HG03135 (cell line): ENCODE measurements around the gene MINK1.
"Not testable (repeated sequence)": the region's sequence is repeated elsewhere in the genome, so short reads cannot be mapped to it uniquely, and the experiment has no call there.

ENCODE experiments used
- ATAC-seq: cut with Tn5 transposase; IDR thresholded peaks from one replicate; pipeline ENCODE4 v1.9.1; 2021; ENCODE audit warnings: mild to moderate bottlenecking, moderate library complexity; ENCODE audit not compliant: unreplicated experiment

MINK1 gene

GRCh38 chr17:4843321-4844000 lies 10.3 kb downstream of the MINK1 start:
- ATAC-seq: no peak

GRCh38 chr17:4845118-4845517 lies 12.0 kb downstream of the MINK1 start:
- ATAC-seq: no peak

- ATAC-seq: no peak
These were observed 13.7 kb downstream of the MINK1 start for GRCh38 chr17:4846635-4847390.

GRCh38 chr17:4849011-4849536 lies 15.9 kb downstream of the MINK1 start:
- ATAC-seq: no peak

GRCh38 chr17:4850246-4850645 lies 17.1 kb downstream of the MINK1 start:
- ATAC-seq: no peak

DNA sequence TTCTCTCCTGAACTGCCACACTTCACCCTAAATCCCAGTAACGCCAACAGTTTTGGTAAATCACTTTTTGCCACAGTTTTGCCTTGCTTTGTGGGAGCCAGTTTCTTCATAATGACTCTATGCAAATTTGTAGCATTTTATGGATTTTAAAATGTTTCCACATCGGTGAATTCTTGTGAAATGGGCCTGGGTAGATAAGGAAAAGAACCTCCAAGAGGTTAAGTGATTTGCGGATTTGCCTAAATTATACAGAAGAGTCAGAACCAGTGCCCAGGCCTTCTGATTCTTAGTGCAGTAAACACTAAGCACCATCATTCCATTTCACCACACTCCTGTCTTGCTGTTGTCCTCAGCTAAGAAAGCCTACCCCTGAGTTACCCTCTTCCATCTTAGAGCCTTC lies 17.9 kb downstream of the MINK1 start:
- ATAC-seq: no peak

GRCh38 chr17:4852567-4853207 lies 19.5 kb downstream of the MINK1 start:
- ATAC-seq: no peak

DNA sequence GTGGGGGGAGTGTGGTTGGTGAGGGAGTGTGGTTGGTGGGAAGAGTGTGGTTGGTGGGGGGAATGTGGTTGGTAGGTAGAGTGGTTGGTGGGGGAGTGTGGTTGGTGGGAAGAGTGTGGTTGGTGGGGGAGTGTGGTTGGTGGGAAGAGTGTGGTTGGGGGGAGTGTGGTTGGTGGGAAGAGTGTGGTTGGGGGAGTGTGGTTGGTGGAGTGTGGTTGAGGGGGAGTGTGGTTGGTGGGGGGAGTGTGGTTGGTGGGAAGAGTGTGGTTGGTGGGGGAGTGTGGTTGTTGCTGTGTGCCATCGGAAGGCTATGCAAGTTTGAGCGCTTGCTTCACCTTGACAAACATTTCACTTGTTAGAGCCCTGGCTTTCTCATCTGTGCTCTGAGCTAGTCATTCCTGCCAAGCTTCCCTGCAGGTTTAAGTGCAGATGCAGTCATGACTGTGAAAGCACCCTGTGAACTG lies 20.1 kb downstream of the MINK1 start:
- ATAC-seq: no peak

DNA sequence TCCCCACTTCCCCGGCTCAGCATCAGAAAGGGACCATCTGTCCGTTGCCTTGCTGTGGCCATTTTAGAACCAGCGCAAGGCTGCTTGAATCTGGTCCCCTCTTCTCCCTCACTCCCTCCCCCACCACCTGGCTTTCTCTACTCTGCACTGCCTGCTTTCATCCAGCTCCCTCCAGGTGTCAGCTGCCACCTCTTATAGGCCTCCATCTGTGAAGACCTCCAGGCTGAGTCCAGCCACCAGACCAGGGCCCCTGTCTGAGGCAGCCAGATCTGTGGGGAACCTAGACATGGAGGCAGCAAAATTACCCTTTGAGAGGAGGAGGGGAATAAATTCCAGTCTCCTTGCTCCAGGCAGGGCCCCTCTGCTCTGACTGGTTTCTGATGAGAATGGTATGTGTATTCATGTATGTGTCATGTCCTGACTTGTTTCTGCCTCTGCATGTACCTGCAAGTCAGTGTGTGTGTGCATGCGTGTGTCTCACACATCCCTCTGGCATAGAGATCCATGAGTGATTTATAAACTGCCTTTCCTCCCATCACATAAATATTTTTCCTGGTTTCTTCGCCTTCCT lies 21.1 kb downstream of the MINK1 start:
- ATAC-seq: no peak

DNA sequence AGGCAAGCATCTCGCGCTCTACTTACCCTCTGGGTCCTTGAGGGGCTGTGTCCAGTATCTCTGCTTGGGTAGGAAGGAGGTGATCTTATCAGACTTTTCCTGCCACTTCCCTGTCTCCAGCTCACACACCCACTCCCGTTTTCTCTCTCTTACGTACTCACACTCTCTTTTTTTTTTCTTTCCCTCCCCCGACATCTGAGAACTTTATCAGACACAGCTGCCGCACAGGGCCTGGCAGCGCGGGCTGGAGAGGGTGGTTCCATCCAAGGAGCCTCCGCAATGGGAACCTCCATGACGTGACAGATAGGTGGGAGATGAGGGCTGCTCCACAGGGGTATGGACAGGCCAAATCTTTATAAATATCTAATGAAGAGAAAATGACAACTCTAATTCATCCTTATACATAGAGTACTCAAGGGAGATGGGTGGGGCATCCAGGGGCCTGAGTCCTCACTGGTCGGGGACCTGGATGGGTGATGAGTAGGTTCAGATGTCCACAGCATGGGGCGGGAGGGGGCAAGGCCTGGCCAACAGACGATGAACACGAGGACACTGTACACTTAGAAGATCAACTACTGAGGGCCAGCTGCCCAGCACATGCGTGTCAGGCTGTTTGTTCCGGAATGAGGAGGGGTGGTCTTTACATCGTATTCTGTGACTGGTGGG lies 23.3 kb downstream of the MINK1 start:
- ATAC-seq: no peak

DNA sequence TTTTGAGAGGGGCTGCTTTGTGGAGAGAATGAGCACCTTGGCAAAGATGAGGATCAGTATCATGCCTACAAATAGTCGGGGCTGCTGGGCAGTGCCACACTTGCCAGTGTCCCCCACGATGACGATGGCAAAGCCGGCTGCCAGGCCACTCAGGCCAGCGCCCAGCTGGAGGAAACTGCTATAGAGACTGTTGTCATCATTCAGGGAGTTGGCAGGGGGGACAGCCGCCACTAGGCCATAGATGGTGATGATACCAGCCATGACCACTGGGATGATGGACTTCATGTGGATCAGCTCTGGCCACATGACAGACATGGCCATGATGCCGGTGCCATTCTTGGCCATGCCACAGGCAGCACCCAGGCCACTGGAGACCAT lies 23.8 kb downstream of the MINK1 start:
- ATAC-seq: no peak

DNA sequence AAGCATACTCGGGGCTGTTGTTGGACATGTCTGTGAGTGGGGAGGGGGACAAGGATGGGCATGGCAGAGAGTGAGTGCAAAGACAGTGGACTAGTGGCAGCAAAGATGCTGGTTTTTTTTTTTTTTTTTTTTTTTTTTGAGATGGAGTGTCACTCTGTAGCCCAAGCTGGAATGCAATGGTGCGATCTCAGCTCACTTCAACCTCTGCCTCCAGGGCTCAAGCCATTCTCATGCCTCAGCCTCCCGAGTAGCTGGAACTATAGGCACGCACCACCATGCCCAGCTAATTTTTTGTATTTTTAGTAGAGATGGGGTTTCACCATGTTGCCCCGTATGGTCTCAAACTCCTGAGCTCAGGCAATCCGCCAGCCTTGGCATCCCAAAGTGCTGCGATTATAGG lies 24.2 kb downstream of the MINK1 start:
- ATAC-seq: not testable (repeated sequence)

DNA sequence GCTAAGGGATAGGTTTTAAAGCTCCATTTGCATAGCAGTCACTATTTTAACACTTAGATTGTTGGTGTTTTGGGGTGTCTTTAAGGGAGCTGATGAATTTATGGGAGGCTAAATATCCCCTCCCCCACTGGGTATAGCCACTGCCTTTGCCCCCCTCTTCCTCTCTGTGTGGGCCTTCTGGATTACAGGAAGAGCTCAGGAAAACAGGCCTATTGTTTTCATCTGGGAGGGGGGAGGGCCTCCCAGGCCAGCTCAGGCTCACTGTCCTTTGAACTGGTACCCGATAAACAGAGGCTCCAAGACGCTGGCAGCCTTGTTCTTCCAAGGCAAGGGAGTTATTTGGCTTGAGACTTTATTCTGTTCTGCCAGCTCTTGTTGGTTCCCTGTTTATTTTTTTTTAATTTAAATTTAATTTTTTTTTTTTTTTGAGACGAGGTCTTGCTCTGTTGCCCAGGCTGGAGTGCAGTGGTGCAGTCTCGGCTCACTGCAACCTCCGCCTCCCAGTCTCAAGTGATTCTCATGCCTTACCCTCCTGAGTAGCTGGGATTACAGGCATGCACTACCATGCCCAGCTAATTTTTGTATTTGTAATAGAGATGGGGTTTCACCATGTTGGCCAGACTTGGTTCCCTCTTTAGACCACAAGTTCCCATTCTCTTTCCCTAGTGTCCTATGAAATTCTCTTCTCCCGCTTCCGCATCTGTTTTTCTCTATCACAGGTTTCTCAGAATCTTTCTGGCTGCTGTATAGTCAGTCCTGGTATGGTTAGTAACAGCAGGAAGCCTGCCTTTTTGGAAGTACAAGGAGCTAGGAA lies 25.1 kb downstream of the MINK1 start:
- ATAC-seq: no peak

- no peak for ATAC-seq
These were observed 25.7 kb downstream of the MINK1 start for GRCh38 chr17:4858882-4859260.

DNA sequence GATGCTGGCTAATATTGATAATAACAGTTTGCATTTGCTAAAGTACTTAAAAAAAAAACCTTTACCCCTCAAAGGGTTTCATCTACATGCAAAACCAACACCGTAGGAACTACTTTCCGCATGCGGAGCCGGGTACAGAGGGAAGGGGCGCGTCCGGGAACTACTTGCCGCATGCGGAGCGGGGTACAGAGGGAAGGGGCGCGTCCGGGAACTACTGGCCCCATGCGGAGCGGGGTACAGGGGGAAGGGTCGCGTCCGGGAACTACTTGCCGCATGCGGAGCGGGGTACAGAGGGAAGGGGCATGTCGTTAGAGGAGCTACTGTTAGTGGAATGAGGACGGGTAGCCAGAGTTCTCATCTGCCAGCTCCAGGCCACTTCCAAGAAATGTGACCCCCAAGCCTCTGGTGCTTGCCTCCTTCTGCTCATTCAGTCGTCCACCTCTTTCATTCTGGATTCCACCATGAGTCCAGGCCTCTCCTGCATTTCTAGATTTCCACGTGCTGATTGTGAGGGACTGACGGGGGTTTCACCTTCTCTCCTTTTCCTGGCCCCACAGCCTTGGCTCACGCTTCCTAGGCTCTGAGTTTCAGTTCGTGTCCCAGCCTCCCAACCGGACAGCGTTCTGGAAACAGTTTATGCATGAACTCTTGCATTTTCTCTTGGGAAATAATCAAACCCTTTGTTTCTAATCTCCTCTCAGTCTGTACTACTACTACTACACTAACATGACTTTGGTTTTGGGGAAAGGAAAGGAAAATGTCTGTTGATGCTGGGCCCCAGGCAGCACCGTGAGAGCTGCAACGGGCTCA lies 26.9 kb downstream of the MINK1 start:
- ATAC-seq: no peak

- no peak for ATAC-seq
These were observed 27.5 kb downstream of the MINK1 start for GRCh38 chr17:4860651-4861050.

- ATAC-seq: no peak
These were observed 27.9 kb downstream of the MINK1 start for GRCh38 chr17:4861052-4861451.

DNA sequence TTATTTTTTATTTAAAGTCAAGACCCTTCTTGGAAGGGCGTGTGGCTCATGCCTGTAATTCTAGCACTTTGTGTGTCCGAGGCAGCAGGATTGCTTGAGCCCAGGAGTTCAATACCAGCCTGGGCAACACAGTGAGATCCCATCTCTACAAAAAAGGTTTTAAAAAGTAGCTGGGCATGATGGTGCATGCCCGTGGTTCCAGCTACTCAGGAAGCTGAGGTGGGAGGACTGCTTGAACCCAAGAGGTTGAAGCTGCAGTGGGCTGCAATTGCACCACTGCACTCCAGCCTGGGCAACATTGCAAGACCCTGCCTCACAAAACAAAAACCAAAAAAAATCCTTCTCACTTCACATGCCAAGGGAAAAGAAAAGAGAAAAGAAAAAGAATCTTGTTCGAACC lies 29.6 kb downstream of the MINK1 start:
- no peak for ATAC-seq

GRCh38 chr17:4863321-4863720 lies 30.2 kb downstream of the MINK1 start:
- ATAC-seq: no peak
